ENCODE measurements around the gene HSD11B2. TPM values are rescaled to one million over a fixed set of nuclear protein-coding genes. Genes with fewer than 3 reads are reported as not detected.

The HSD11B2 gene
- total and polyA plus RNA-seq, 2 of the 8 experiments (the other 6 are each of a cell fraction or from before 2014, with no cell fraction given): 28.7 to 32.9 TPM

- no peak for TF ChIP-seq E2F6 (IDR thresholded peaks at IDR 0.05)
- no peak for TF ChIP-seq JUN (IDR thresholded peaks at IDR 0.05; ENCODE audit: low read depth, low read length)
- TF ChIP-seq JUND (IDR thresholded peaks at IDR 0.05; ENCODE audit: low read length): no peak
- no peak for TF ChIP-seq YY1 (IDR thresholded peaks at IDR 0.05; ENCODE audit: low read depth, low read length)
Observed at GRCh38 chr16:67460961-67461360, 30.0 kb downstream of the HSD11B2 start (continued).
